Stomach (tissue), 9 donors: ENCODE measurements around the gene CYGB. TPM values are rescaled to one million over a fixed set of nuclear protein-coding genes. Genes with fewer than 3 reads are reported as not detected.
"Not testable (repeated sequence)": the region's sequence is repeated elsewhere in the genome, so short reads cannot be mapped to it uniquely, and the experiment has no call there.

Experiments used
- DNase-seq, 2 donors: peaks; one replicate each; pipeline versions ENCODE4 v3.0.0 to v3.0.0-alpha.2; 2013 to 2019
- H3K27ac ChIP-seq, 5 donors: fragments of 200-600 bp in 4 of 5; sonication (generic) in 4 of 5; one replicate each; pipeline ENCODE4 v1.5.1; 2013 to 2019; ENCODE audit warnings: mild to moderate bottlenecking in 1 of 5, moderate library complexity in 1 of 5
- H3K27me3 ChIP-seq, 3 donors: fragments of 200-600 bp; sonication (generic); one replicate each; pipeline ENCODE4 v1.5.1; 2017 to 2019; ENCODE audit warnings: mixed run types in 1 of 3
- H3K36me3 ChIP-seq, 4 donors: fragments of 200-600 bp; sonication (generic); 1 replicate in 3 of 4; 2 replicates in 1 of 4; pipeline ENCODE4 v1.5.1; 2016 to 2019
- H3K4me1 ChIP-seq, 4 donors: fragments of 200-600 bp; sonication (generic); one replicate each; pipeline ENCODE4 v1.5.1; 2016 to 2019
- H3K4me3 ChIP-seq, 4 donors: fragments of 200-600 bp; sonication (generic) in 3 of 4; one replicate each; pipeline ENCODE4 v1.5.1; 2016 to 2019; ENCODE audit warnings: mild to moderate bottlenecking in 1 of 4
- H3K9me3 ChIP-seq, 4 donors: fragments of 200-600 bp; sonication (generic); one replicate each; pipeline ENCODE4 v1.5.1; 2016 to 2019
- CTCF ChIP-seq, 7 experiments: fragments of 450-650 bp in 4 of 7; fragments of 200-600 bp in 3 of 7; sonication (generic) in 3 of 7; IDR thresholded peaks; one replicate each; pipeline ENCODE4 v1.5.1; 2016 to 2019; ENCODE audit warnings: antibody characterized with exemption in 7 of 7, control low read depth in 2 of 7, mild to moderate bottlenecking in 1 of 7
- EP300 ChIP-seq: sonication (generic); formaldehyde crosslinking; IDR thresholded peaks from one replicate; pipeline ENCODE4 v1.6.1; 2017; ENCODE audit warnings: antibody characterized with exemption
- POLR2A ChIP-seq, 4 donors: fragments of 450-650 bp; IDR thresholded peaks; one replicate each; pipeline ENCODE4 v1.6.1; 2016; ENCODE audit warnings: antibody characterized with exemption in 4 of 4, control low read depth in 2 of 4, mild to moderate bottlenecking in 1 of 4, moderate library complexity in 1 of 4
- POLR2AphosphoS5 ChIP-seq, 3 donors: sonication (generic); formaldehyde crosslinking; IDR thresholded peaks; one replicate each; pipeline ENCODE4 v1.6.1; 2016; ENCODE audit warnings: antibody characterized with exemption in 3 of 3
- WGBS, 5 donors: extraction: QIAGEN DNeasy Blood & Tissue Kit in 3 of 5; methylation state at CpG; one replicate each; pipeline versions ENCODE4 v1.1.5 to v1.1.7; 2013 to 2018; 5-methylcytosine and 5-hydroxymethylcytosine counted together
- intact Hi-C: fragments of 100-400 bp; cut with DNase I; formaldehyde crosslinking; loops from one replicate; pipeline ENCODE4 v1.15.1; 2023; ENCODE audit warnings: low total_unique reads
- polyA plus RNA-seq, 3 donors: library from polyadenylated mRNA; stranded (reverse); fragments of 200-250 nt; gene quantifications; one replicate each; pipeline ENCODE4 v1.2.3, GENCODE V29; 2013
- total RNA-seq, 5 donors: library from RNA; depleted of rRNA; stranded (reverse); fragments of >200 nt; gene quantifications; one replicate each; pipeline versions ENCODE4 v1.1.0 to v1.2.3, GENCODE V29; 2014 to 2016
- donor health status: healthy with polysubstance abuse.
- donor health status: Bipolar disorder and iron deficiency.
- donor health status: healthy.

Gene CYGB
- total and polyA plus RNA-seq, 8 donors, result 6.8 to 101 (median 35.9) TPM; not detected in 1

- WGBS, 5 donors, result 48 to 72% (median 60%) methylated on average over 5 of the region's 5 CpGs
- H3K4me1 ChIP-seq, result peaks cover 34 to 72% (median 45%) of the 10 kb centered on the region in 4 donors
- peaks cover 11 to 42% (median 40%) of the 10 kb centered on the region in 4 donors for H3K36me3 ChIP-seq
- DNase-seq, result no peak
- intact Hi-C loops, result no loop called here
- H3K4me3 ChIP-seq, result no peak overlapping the region
- no peak for TF ChIP-seq POLR2A (IDR thresholded peaks at IDR 0.05)
- no peak for TF ChIP-seq CTCF (IDR thresholded peaks at IDR 0.05)
- TF ChIP-seq EP300, result no peak
- no peak for TF ChIP-seq POLR2AphosphoS5 (IDR thresholded peaks at IDR 0.05)
- H3K27me3 ChIP-seq, result no peaks in the 10 kb centered on the region
- H3K9me3 ChIP-seq, result no peaks in the 10 kb centered on the region
- peak overlapping the region; percentile 2 to 65 (median 55) for H3K27ac ChIP-seq
These were observed 29.5 kb upstream of the CYGB start for GRCh38 chr17:76566988-76567431.

DNA sequence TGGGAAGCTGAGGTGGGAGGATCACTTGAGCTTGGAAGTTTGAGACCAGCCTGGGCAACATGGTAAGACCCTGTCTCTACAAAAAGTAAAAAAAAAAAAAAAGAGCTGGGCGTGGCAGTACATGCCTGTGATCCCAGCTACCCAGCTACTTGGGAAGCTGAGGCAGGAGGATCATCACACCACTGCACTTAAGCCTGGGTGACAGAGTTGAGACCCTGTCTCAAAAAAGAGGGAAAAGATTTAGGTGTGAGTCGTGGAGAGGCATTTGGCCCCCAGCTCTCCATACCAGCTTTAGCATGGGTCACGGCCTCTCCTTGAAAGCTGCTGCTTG, 29.1 kb upstream of the CYGB start:
- H3K9me3 ChIP-seq, result no peaks in the 10 kb centered on the region
- peaks cover 11 to 46% (median 44%) of the 10 kb centered on the region in 4 donors for H3K36me3 ChIP-seq
- H3K27ac ChIP-seq, result peak overlapping the region in 2 of 5 donors; percentile 58 to 65
- 64 to 100% (median 89%) methylated on average over 3 of the region's 3 CpGs for WGBS, 5 donors
- H3K27me3 ChIP-seq, result no peaks in the 10 kb centered on the region
- intact Hi-C loops, result no loop called here
- peaks cover 37 to 76% (median 49%) of the 10 kb centered on the region in 4 donors for H3K4me1 ChIP-seq
- H3K4me3 ChIP-seq, result no peak overlapping the region
- DNase-seq, result no peak
- no peak for TF ChIP-seq CTCF (IDR thresholded peaks at IDR 0.05)
- no peak for TF ChIP-seq EP300
- no peak for TF ChIP-seq POLR2AphosphoS5 (IDR thresholded peaks at IDR 0.05)
- no peak for TF ChIP-seq POLR2A (IDR thresholded peaks at IDR 0.05)

- Histone ChIP-seq H3K27ac (peak overlapping the region in 1 of 5 donors; percentile 18), H3K27me3 (no peaks in the 10 kb centered on the region), H3K4me3 (no peak overlapping the region), H3K4me1 (peaks cover 43 to 81% (median 55%) of the 10 kb centered on the region in 4 donors), H3K9me3 (no peaks in the 10 kb centered on the region), H3K36me3 (peaks cover 11 to 51% (median 46%) of the 10 kb centered on the region in 4 donors)
- no peak for DNase-seq
- 88 to 93% (median 90%) methylated on average over 14 of the region's 14 CpGs for WGBS, 5 donors
- intact Hi-C loops, result no loop called here
- TF ChIP-seq POLR2AphosphoS5 (IDR thresholded peaks at IDR 0.05) (no peak), POLR2A (IDR thresholded peaks at IDR 0.05) (no peak), EP300 (no peak), CTCF (IDR thresholded peaks at IDR 0.05) (no peak)
These were observed 28.5 kb upstream of the CYGB start for GRCh38 chr17:76565728-76566612.

DNA sequence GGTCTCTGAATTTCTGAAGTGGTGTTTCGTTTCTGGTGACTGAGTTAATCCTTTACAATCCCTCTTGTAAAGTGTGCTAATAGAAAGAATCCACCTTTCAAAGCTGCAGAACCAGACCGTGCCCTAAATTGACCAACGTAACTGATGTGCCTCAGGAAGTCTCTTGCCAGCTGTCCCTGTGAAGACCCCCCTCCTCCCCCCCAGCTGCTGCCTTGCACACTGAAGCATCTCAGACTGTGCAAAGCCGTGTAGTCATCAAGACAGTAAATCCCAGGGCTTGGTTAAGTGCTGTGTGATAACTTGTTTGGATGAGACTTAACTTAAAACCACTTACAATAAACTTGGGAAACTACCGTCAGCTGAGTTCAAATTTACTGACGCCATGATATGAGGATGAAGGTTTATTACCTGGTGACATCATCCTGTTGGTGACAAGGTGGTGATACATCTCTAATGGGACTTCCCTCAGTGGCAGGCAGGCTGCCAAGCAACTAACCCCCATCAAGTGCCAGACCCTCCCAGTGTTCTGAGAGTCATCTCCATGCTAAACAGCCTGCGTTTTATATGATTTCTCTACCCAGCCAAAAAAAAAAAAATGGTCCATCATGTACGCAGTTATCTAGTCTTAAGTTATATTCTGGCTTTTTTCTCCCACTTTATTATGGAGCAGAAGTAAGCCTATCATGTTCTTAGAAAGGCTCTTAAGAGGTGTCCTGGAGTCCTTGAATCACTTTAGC, 27.6 kb upstream of the CYGB start:
- H3K4me3 ChIP-seq, H3K9me3 ChIP-seq, intact Hi-C loops, H3K27me3 ChIP-seq, DNase-seq: not testable (repeated sequence)
- H3K27ac ChIP-seq, result peak overlapping the region in 2 of 5 donors; percentile 14 to 49
- peaks cover 48 to 81% (median 59%) of the 10 kb centered on the region in 4 donors for H3K4me1 ChIP-seq
- H3K36me3 ChIP-seq, result peaks cover 11 to 51% (median 46%) of the 10 kb centered on the region in 4 donors
- WGBS, 5 donors, result 64 to 77% (median 68%) methylated on average over 8 of the region's 8 CpGs

- DNase-seq, H3K9me3 ChIP-seq, intact Hi-C loops, H3K27me3 ChIP-seq, H3K4me3 ChIP-seq: not testable (repeated sequence)
- Histone ChIP-seq H3K36me3 (peaks cover 11 to 51% (median 46%) of the 10 kb centered on the region in 4 donors), H3K27ac (peak overlapping the region in 1 of 5 donors; percentile 20), H3K4me1 (peaks cover 52 to 81% (median 64%) of the 10 kb centered on the region in 4 donors)
- 48 to 76% (median 64%) methylated on average over 2 of the region's 2 CpGs for WGBS, 5 donors
These were observed 25.9 kb upstream of the CYGB start for GRCh38 chr17:76563359-76563758.
